ENCODE measurements around the gene RNF183.
"Not testable (repeated sequence)": the region's sequence is repeated elsewhere in the genome, so short reads cannot be mapped to it uniquely, and the experiment has no call there.

The RNF183 gene

DNA sequence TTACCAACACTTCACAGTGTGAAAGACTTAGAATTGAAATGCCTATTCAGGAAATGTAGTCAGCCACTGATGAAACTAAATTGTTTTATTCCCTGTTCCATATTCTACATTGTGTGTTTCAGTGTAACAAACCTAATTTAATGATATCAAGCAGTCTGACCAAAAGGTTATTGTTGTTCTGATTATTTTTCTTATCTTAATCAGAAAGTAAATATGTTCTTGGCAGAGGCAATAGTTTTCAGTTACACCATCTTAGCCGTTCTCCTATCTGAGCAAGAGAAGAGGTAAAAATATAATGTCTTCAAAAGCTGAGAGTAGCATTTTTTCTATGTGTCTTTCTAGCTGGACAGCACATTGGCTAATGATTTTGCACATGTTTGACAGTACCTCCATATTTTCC is 44.9 kb downstream of the RNF183 start:
- Histone ChIP-seq H3K9me3 (ENCODE audit: control insufficient read depth in 5 of 5, low read length in 5 of 5) (no peaks in the 10 kb centered on the region), H3K9ac (ENCODE audit: low read length in 5 of 5) (no peak overlapping the region), H3K36me3 (ENCODE audit: control insufficient read depth in 5 of 5, insufficient read depth in 5 of 5, low read length in 5 of 5) (peaks cover 23 to 61% (median 46%) of the 10 kb centered on the region in 5 donors), H3K27ac (ENCODE audit: low read depth, low read length) (no peak overlapping the region), H3K4me3 (ENCODE audit: low read depth in 1 of 5, low read length in 5 of 5) (no peak overlapping the region), H3K4me1 (ENCODE audit: control insufficient read depth in 5 of 5, insufficient read depth in 5 of 5, low read length in 5 of 5) (no peaks in the 10 kb centered on the region), H3K27me3 (ENCODE audit: control insufficient read depth in 5 of 5, insufficient read depth in 4 of 5, low read length in 5 of 5) (no peaks in the 10 kb centered on the region)

DNA sequence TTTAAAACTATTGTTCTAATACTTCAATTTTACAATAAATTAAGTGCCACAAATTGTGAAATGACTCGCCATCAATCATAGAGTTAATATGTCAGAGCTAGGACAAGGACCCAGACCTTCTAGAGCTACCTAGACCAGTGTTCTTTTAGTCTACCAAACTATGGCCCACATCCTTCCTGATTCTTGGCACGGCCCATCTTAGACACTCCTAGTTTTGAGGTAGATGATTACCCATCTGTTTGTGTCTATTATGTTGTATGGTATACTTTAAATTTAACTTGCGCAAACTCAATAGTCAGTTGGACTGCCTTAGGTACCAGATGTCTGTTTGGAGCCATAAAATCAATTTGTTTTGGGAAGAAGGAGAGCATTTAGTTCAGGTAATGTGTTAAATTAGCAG is 45.3 kb downstream of the RNF183 start:
- Histone ChIP-seq H3K36me3 (ENCODE audit: control insufficient read depth in 5 of 5, insufficient read depth in 5 of 5, low read length in 5 of 5) (peaks cover 22 to 61% (median 46%) of the 10 kb centered on the region in 5 donors), H3K9me3 (ENCODE audit: control insufficient read depth in 5 of 5, low read length in 5 of 5) (no peaks in the 10 kb centered on the region), H3K27ac (ENCODE audit: low read depth, low read length) (no peak overlapping the region), H3K9ac (ENCODE audit: low read length in 5 of 5) (no peak overlapping the region), H3K4me1 (ENCODE audit: control insufficient read depth in 5 of 5, insufficient read depth in 5 of 5, low read length in 5 of 5) (no peaks in the 10 kb centered on the region), H3K4me3 (ENCODE audit: low read depth in 1 of 5, low read length in 5 of 5) (no peak overlapping the region), H3K27me3 (ENCODE audit: control insufficient read depth in 5 of 5, insufficient read depth in 4 of 5, low read length in 5 of 5) (no peaks in the 10 kb centered on the region)

DNA sequence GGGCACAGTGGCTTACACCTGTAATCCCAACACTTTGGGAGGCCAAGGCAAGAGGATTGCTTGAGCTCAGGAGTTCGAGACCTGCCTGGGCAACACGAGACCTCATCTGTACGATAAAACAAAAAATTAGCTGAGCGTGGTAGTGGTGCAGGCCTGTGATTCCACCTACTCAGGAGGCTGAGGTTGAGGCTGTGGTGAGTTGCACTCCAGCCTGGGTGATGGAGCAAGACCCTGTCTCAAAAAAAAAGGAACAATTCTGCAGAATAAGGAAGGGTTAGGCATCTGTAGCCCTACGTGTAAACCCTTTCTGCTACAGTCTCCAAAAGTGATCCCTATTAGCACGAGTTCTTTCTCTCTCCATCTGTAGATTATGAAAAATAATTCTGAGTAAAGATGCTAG is 47.7 kb downstream of the RNF183 start:
- Histone ChIP-seq H3K4me1 (ENCODE audit: control insufficient read depth in 5 of 5, insufficient read depth in 5 of 5, low read length in 5 of 5) (no peaks in the 10 kb centered on the region), H3K4me3 (ENCODE audit: low read depth in 1 of 5, low read length in 5 of 5) (no peak overlapping the region), H3K36me3 (ENCODE audit: control insufficient read depth in 5 of 5, insufficient read depth in 5 of 5, low read length in 5 of 5) (peaks cover 20 to 39% (median 28%) of the 10 kb centered on the region in 5 donors), H3K9me3 (ENCODE audit: control insufficient read depth in 5 of 5, low read length in 5 of 5) (no peaks in the 10 kb centered on the region), H3K27ac (ENCODE audit: low read depth, low read length) (no peak overlapping the region), H3K27me3 (ENCODE audit: control insufficient read depth in 5 of 5, insufficient read depth in 4 of 5, low read length in 5 of 5) (no peaks in the 10 kb centered on the region), H3K9ac (ENCODE audit: low read length in 5 of 5) (no peak overlapping the region)

DNA sequence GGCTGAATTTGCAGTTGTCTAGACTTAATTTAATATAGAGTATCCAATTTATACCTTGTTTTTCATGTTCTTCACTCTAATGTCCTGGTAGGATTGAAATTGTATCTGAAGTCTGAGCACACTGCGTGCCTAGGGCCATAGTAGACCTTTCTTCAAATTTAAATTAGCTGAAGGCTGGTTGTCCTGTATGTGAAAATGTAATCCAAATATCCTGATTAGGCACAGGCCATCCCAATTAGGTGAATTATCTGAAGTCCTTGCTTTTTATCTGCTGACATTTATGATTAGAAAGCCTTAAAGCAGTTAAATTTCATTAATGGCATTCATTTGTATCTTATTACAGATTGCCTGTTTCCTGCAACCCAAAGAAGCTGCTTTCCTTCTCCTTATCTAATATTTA is 48.2 kb downstream of the RNF183 start:
- Histone ChIP-seq H3K9me3 (ENCODE audit: control insufficient read depth in 5 of 5, low read length in 5 of 5) (no peaks in the 10 kb centered on the region), H3K4me1 (ENCODE audit: control insufficient read depth in 5 of 5, insufficient read depth in 5 of 5, low read length in 5 of 5) (no peaks in the 10 kb centered on the region), H3K9ac (ENCODE audit: low read length in 5 of 5) (no peak overlapping the region), H3K27me3 (ENCODE audit: control insufficient read depth in 5 of 5, insufficient read depth in 4 of 5, low read length in 5 of 5) (no peaks in the 10 kb centered on the region), H3K4me3 (ENCODE audit: low read depth in 1 of 5, low read length in 5 of 5) (no peak overlapping the region), H3K36me3 (ENCODE audit: control insufficient read depth in 5 of 5, insufficient read depth in 5 of 5, low read length in 5 of 5) (peaks cover 19 to 35% (median 24%) of the 10 kb centered on the region in 5 donors), H3K27ac (ENCODE audit: low read depth, low read length) (no peak overlapping the region)

DNA sequence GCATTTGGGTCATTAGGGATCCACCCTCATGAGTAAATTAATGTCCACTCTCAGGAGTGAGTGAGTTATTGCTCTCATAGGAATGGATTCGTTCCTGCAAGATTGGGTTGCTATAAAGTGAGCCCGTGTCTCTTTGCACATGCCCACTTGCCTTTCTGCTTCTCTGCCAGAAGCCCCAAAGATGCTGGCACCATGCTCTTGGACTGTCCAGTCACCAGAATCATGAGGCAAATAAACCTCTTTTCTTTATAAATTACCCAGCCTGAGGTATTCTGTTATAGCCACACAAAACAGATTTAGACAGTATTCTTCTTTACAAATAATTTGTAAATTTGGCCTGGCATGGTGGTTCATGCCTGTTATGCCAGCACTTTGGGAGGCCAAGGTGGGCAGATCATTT is 52.4 kb downstream of the RNF183 start:
- no peaks in the 10 kb centered on the region for H3K9me3 ChIP-seq (ENCODE audit: control insufficient read depth in 5 of 5, low read length in 5 of 5)

DNA sequence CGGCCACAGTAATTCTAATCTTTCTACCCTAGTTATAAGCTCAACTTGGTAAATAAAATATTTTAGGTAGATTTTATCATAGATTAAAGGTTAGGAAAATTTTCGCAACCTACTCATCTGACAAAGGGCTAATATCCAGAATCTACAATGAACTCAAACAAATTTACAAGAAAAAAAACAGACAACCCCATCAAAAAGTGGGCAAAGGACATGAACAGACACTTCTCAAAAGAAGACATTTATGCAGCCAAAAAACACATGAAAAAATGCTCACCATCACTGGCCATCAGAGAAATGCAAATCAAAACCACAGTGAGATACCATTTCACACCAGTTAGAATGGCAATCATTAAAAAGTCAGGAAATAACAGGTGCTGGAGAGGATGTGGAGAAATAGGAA is 53.5 kb downstream of the RNF183 start:
- H3K36me3 ChIP-seq (ENCODE audit: control insufficient read depth in 5 of 5, insufficient read depth in 5 of 5, low read length in 5 of 5); H3K4me1 ChIP-seq (ENCODE audit: control insufficient read depth in 5 of 5, insufficient read depth in 5 of 5, low read length in 5 of 5); H3K27ac ChIP-seq (ENCODE audit: low read depth, low read length); H3K27me3 ChIP-seq (ENCODE audit: control insufficient read depth in 5 of 5, insufficient read depth in 4 of 5, low read length in 5 of 5); H3K9ac ChIP-seq (ENCODE audit: low read length in 5 of 5); H3K9me3 ChIP-seq (ENCODE audit: control insufficient read depth in 5 of 5, low read length in 5 of 5); H3K4me3 ChIP-seq (ENCODE audit: low read depth in 1 of 5, low read length in 5 of 5): not testable (repeated sequence)

More for the DNA sequence above, 52.4 kb downstream of the RNF183 start:
- Histone ChIP-seq H3K27ac (ENCODE audit: low read depth, low read length) (no peak overlapping the region), H3K4me1 (ENCODE audit: control insufficient read depth in 5 of 5, insufficient read depth in 5 of 5, low read length in 5 of 5) (no peaks in the 10 kb centered on the region), H3K4me3 (ENCODE audit: low read depth in 1 of 5, low read length in 5 of 5) (no peak overlapping the region), H3K36me3 (ENCODE audit: control insufficient read depth in 5 of 5, insufficient read depth in 5 of 5, low read length in 5 of 5) (peaks cover 0 to 5% (median 0%) of the 10 kb centered on the region in 5 donors), H3K9ac (ENCODE audit: low read length in 5 of 5) (no peak overlapping the region), H3K27me3 (ENCODE audit: control insufficient read depth in 5 of 5, insufficient read depth in 4 of 5, low read length in 5 of 5) (no peaks in the 10 kb centered on the region)

DNA sequence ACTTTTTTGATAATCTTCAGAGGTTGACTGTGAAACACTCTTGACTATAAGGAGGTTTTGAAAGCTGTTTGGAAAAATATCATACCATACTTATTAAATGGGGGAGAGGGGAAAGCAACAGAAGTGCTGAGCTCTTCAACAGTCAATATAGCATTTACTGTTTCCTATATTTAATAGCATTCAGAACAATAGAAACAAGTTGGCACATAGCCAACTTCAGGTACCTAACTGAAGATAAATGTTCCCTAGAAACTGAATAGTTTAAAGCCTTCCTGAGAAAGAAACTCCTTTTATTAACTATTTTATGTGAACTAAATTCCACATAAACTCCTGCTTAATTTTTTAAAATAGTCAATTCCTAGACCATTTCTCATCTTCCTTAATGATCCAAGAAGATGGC is 55.5 kb downstream of the RNF183 start:
- Histone ChIP-seq H3K4me3 (ENCODE audit: low read depth in 1 of 5, low read length in 5 of 5) (no peak overlapping the region), H3K36me3 (ENCODE audit: control insufficient read depth in 5 of 5, insufficient read depth in 5 of 5, low read length in 5 of 5) (no peaks in the 10 kb centered on the region), H3K4me1 (ENCODE audit: control insufficient read depth in 5 of 5, insufficient read depth in 5 of 5, low read length in 5 of 5) (no peaks in the 10 kb centered on the region), H3K27ac (ENCODE audit: low read depth, low read length) (no peak overlapping the region), H3K9ac (ENCODE audit: low read length in 5 of 5) (no peak overlapping the region), H3K27me3 (ENCODE audit: control insufficient read depth in 5 of 5, insufficient read depth in 4 of 5, low read length in 5 of 5) (no peaks in the 10 kb centered on the region), H3K9me3 (ENCODE audit: control insufficient read depth in 5 of 5, low read length in 5 of 5) (no peaks in the 10 kb centered on the region)
